Hippocampal formation (tissue), 2 donors: ENCODE measurements around the gene ABCG2.

Experiments
- DNase-seq, 2 donors: peaks; one replicate each; lab custom pipeline; 2025; lab: John Stamatoyannopoulos, UW

The ABCG2 gene

DNA sequence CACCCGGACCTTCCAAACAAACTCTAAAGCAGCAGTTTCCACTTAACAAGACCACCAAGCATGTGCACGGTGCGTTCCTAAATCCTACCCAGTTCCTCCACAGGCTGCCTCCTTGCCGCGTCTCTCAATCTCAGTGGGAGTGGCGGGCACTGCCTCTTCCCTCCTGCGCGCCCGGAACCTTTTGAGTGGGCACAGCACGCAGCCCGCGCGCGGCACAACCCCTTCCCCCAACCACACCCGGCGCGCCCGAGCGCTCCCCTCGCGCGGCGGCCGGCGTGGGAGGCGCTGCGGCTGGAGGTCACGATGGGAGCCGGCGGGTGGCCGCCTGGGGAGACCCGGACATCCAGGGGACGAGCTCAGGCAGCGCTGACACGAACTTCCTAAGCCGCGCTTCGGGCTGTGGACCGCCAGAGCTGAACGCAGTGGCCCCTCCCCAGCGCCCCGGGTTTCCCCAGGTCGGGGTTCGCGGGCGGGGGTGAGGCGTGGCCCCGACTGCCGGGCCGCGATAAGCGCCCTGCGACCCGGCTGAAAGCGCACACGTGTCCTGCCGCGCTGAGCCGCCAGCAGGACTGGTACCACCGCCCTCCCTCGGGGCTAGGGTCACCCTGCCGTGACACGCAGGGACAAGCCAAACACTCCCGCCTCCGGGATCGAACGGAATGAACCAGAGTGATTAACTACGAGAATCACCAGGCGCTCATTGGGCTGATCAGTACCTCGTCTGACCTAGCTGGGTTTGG, at the start of gene ABCG2:
Gene ABCG2 (minus strand): TSS at position 151 of the 740 bp plus-strand sequence. CDS start 18,644 bp downstream, outside the sequence.
- DNase-seq, result no peak

DNA sequence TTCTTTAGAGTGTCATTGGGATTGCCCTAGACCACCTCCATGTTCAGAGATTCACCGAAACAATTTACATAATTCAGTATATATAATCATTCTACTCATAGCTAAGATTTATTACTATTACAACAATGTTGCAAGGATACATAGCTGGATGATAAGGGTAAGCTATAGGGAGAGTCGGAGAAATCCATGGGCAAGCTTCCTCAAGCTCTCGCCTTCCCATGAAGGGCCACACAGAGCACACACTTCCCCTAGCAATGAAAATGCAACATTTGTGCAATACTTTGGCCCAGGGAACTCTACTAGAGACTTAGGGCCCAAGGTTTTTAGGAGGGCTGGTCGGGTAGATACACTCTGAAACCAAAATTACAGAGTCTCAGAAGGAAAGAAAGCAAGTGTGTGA, 49.7 kb upstream of the ABCG2 start:
- DNase-seq, result no peak

DNA sequence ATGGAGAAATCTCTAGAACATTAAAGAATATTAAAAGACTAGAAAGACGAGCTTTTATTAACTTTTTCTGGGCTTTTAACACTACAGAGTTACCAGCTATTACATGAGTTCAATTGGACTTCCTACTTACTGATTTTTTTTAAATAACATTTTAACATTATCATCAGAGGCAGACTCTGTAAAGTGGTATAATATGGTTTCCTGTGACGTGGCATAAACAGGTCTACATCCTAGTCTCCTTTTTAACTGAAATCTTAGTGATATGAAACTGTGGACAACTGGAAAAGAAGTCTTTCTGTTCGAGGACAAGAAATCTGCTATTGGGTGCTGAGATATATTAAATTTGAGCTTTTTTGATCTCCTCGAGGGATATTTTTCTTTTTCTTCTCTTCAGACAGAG, 48.7 kb upstream of the ABCG2 start:
- DNase-seq, result no peak

DNA sequence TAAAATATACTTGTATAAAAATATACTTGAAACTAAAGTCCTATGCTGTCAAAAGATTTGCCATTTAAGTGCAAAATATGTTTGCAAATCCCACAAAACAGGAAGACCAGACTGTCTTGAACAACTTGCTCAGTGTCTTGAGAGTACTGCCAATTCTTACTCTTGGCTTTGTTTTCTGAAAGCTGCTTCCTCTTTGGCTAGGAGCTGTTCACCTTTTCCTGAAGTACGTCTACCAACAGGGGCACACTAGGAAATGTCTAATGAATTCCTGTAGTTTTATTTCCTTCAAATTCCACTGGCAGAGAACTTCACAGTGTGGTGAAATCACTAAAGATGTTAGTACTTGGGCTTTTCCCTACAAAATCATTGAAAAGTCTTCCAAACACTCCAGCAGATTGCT, 46.4 kb upstream of the ABCG2 start:
- DNase-seq, result no peak

DNA sequence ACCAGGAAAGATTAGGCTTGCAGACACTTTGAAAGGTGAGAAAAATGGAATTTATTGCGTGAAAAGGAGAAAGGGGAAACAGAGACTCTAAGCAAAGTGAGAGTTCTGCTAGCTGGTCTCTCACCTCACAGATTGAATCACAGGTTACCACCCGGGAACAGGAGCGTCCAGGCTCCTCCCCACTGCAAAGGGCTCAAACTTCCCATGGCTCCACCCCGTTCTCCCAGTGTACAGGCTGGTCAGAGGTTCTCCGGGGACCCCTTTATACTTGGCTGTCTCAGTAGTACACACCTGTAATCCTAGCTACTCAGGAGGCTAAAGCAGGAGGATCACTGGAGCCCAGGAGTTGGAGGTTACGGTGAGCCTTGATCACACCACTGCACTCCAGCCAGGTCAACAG, 44.0 kb upstream of the ABCG2 start:
- DNase-seq, result no peak

DNA sequence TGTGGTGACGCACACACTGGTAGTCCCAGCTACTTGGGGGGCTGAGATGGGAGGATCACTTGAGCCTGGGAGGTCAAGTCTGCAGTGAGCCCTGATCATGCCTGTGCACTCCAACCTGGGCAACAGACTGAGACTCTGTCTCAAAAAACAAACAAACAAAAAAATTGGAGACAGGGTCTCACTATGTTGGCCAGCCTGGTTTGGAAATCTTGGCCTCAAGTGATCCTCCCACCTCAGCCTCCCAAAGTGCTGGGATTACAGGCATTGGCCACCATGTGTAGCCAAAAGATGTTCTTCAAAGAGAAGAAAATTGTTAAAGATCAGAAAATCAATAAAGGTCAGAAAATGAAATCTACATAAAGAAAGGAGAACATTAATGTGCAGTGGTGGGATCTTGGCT, 41.7 kb upstream of the ABCG2 start:
- DNase-seq, result no peak

DNA sequence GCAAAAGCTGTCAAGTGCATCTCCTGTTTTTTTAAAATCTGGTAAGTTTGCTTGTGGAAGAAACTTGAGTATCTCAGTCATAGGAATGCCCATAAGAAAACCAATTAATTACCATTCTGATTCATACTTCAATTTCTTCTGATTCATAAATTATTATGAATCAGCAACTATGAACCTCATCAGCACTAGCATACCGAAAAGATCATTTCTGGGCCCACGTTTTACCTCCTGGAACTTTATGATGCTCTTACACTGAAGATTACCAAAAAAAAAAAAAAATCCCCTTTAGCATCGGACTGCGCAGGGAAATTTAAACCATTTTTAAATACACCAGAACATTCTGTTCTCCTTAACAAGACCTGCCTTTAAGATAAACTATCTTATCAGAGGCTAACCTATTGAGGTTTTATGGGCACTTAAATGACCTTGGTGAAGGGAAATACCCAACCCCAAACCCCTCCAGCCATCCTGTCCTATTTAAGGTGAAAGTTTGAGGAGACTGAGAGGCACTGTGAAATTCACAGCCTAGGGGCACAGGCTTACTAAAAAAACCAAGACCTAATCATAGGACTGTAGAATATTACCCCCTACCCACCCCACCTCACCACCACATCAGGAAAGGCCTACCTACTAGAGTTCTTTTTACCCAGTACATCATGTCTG, 38.2 kb upstream of the ABCG2 start:
- DNase-seq, result no peak

DNA sequence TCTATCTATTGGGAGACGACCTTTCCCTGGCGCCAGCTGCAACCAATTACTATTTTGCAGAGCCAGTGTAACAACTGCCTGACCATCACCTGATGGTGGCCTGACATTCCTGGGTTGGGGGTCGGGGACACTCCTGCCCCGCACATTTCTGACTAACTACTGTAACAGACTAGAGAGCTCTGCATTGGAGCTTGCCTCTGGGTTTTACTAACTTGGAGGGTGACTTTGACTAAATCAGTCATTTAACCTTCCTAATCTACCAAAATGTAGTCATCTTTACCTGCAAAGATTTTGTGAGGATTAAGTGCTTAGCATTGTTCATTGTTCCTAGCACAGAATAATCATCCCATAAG, 37.5 kb upstream of the ABCG2 start:
- DNase-seq, result no peak

DNA sequence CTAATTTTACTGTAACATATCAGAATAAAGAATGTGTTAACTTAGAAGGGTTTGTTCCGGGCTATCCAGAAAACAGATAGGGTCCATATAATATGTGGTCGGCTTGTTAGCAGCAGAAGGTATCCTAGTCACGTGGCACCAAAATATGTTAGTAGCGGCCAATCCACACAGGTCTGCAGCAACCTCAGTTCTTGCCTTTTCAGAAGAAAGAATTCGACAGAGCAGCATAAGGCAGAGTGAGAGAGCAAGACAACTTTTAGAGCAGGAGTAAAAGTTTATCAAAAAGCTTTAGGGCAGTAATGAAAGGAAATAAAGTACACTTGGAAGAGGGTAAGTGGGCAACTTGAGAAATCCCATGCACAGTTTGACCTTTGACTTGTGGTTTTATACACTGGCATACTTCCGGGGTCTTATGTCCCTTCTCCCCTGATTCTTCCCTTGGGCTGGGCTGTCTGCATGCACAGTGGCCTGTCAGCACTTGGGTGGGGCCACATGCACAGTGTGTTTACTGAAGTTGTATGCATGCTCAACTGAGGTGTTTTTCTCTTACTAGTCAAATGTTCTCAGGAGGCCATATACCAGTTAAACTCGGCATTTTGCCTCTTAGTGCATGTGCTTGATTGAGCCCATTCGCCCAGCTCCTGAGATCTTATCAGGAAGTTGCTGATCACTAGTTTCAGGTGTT, 37.0 kb upstream of the ABCG2 start:
- no peak for DNase-seq

DNA sequence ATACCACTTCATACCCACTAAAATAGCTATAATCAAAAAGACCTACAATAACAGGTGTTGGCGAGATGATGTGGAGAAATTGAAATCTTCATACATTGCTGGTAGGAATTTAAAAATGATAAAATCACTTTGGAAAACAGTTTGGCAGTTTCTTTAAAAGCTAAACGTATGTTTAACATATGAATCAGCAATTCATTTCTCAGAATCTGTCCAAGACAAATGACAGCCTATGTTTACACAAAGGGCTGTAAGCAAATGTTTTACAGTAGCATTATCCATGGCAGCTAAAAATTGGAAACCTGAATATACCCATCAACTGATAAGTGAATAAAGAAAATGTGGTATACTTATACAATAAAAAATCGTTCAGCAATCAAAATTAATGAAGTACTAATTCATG, 33.0 kb upstream of the ABCG2 start:
- no peak for DNase-seq

DNA sequence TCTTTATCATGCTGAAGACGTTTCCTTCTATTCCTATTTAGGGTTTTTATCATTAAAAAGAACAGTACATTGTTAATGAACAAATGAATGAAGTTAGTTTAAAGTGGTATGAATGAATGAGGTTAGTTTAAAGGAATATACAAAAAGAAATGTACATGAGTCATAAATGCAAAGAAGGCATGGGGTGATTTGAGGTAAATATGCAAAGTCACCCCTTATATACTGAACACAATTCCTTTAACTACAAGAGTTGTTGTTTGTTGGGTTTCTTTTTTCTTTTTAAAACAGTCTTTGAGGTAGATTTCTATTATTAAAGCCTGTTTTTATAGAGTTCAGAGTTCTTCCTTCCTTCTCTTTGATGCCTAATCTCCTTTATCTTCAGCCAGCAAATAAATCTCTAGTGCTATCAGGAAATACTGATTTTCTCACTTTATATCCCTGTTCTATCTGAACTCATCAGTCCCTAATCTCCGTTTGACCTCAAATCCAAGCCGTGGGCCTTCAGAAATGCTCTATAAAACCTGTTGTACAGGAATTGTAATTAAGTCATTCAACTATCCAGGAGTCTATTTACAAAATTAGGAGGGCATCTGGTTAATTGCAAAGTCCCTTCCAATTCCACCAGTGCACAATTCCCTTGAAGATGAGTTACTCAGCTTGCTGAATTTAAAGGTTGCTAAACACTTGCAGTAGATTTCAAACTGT, 31.6 kb upstream of the ABCG2 start:
- DNase-seq, result no peak

DNA sequence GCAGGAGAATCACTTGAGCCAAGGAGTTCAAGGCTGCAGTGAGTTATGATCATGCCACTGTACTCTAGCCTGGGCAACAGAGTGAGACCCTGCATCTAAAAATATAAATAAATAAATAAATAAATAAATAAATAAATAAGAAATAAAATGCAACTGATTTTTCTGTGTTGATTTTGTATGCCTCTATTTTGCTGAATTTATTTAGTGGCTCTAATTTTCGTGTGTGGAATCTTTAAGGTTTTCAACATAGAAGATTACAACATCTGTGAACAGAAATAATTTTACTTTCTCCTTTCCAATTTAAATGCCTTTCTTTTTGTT, 30.9 kb upstream of the ABCG2 start:
- no peak for DNase-seq

DNA sequence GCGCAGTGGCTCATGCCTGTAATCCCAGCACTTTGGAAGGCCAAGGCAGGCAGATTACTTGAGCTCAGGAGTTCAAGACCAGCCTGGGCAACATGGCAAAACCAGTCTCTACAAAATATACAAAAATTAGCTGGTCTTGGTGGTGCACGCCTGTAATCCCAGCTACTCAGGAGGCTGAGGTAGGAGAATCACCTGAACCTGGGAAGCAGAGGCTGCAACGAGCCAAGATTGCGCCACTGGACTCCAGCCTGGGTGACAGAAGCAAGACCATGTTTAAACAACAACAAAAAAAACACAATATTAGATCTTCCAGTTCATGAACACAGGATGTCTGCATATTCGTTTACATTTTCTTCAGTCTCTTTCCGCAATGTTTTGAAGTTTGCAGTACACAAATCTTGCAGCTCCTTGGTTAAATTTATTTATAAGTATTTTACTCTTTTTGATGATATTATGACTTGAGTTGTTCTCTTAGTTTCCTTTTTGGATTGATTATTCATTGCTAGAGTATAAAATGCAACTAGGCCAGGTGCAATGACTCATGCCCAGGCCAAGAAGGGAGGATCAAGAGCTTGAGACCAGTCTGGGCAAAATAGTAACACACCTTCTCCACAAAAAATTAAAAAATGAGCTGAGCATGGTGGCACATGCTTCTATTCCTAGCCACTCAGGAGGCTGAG, 30.4 kb upstream of the ABCG2 start:
- DNase-seq, result no peak

DNA sequence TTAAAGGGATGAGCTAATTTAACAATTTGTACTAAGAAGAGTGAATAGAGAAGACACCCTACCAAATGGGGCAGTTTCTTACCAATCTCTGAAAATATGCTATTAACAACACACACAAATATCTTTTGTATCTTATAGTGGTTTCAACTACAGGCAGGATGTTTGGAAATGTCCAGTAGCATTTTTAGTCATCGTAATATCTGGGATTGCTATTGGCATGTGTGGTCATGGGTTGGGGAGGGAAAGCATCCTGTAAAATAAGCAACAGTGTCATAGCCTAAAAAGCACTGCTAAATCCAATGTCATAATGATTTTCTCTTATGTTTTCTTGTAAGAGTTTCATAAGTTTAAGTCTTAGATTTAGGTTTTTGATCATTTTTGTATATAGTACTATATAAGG, 29.3 kb upstream of the ABCG2 start:
- DNase-seq, result no peak

DNA sequence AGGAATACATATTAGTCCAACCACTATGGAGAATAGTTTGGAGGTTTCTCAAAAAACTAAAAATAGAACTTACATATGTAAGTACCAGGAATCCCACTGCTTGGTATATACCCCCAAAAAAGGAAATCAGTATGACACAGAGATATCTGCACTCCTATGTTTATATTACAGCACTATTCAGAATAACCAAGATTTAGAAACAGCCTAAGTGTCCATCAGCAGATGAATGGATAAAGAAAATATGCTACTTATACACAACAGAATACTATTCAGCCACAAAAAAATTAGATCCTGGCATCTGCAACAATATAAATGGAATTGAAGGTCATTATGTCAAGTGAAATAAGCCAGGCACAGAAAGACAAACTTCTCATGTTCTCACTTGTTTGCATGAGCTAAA, 27.5 kb upstream of the ABCG2 start:
- DNase-seq, result no peak

DNA sequence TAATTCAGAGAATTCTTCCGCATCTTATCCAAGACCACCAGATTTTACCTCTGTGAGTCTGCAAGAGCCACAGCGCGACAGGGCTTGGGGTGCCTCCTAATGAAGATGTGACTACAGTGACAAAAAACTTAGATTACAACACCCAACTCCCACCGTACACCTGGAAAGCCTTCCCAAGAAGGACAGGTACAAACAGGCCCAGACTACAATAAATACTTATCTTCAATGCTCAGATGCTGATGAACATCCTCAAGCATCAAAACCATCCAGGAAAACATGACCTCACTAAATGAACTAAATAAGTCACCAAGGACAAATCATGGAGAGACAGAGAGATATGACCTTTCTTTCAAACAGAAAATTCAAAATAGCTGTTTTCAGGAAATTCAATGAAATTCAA, 20.8 kb upstream of the ABCG2 start:
- no peak for DNase-seq

DNA sequence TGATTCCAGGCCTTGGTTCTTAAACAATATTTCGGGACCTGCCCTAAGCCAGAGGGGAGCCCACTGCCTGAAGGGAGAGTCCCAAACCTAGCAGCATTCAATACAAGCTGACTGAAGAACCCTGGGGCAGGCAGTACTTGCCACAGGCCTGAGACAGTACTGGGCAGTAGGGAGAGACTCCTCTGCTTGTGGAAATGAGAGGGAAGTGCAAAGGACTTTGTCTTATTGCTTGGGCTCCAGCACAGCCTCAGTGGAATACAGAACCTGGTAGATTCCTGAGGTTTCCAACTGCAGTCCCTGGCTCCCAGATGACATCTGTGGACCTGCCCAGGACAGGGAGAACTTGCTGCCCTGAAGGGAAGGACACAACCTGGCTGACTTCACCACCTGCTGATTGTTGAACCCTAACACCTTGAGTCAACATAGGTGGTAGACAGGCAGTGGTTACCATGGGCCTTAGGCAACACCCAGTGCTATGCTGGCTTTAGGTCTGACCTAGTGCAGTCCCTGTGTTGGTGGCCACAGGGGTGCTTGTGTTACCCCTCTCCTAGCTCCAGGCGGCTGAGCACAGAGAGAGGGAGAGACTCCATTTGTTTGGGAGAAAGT, 20.3 kb upstream of the ABCG2 start:
- DNase-seq, result no peak

DNA sequence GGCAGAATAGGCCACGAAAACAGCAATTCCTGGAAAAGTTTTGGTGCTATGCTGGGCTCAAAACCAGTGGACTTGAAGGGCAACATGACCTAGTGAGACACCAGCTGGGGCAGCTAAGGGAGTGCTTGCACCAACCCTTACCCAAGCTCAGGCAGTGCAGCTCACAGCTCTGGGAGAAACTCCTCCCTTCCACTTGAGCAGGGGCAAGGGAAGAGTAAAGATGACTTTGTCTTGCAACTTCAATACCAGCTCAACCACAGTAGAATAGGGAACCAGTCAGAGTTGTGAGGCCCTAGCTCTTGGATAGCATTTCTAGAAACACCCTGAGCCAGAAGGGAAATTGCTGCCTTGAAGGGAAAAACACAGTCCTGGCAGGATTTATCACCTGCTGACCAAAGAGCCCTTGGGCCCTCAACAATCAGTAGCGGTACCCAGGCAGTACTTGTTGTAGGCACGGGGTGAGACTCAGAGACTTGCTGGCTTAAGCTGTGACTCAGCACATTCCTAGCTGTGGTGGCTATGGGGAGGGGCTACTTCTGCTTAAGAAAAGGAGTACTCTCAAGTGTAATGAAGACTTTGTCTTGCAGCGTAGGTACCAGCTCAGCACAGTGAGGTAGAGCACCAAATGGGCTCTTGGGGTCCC, 19.7 kb upstream of the ABCG2 start:
- DNase-seq, result no peak

DNA sequence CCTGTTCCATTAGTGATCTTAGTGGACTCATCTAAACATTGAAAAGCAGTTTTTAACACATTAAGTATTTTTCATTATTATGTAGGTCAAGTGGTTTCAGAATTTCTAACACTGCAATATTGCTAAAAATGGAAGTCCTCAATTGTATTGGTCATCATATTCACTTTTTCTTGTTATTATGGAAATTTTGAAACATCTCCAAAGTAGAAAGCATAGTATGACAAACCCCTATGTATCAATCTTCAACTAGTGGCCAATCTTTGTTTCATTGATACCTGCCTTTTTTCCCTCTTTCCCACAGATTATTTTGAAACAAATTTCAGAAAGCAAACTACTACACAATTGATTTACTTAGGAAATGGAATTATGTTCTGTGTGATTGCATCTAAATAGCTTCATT, 14.5 kb upstream of the ABCG2 start:
- no peak for DNase-seq

DNA sequence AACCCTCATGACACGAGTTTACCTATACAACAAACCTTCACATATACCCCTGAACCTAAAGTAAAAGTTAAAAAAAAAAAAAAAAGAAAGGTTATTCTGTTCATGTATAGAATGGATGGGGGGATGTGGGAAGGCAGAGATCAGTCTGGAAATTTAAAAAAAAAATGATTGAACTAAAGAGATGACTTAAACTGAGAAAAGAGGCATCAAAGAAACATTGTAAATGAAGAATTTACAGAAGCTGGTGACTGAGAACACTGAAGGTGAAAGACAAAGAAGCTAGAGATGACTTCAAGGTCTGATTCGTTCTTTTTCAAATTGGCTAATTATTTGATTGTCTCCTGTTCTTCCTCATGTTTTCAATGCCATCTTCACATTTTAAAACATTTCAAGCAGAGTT, 12.8 kb upstream of the ABCG2 start:
- no peak for DNase-seq

DNA sequence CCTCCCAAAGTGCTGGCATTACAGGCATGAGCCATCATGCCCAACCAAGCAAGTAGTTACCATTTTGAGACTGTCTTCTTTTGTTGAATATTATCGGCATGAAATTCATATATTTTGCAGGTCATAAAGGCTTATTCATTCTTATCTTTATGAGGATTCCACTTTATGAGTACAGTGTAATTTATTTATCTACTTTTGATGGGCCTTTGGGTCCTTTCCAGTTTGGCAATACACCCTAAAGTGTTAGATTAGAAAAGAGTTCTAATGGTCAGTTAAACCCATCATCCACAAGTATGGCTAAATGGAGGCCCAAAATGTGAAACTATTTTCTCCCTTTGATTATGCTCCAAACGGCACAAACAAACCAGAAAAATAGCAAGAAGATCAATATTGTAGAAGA, 10.9 kb upstream of the ABCG2 start:
- DNase-seq, result no peak
